HG03097 (cell line): ENCODE measurements around the gene SLC45A3.

Source experiments
- ATAC-seq: cut with Tn5 transposase; IDR thresholded peaks from one replicate; pipeline ENCODE4 v1.9.1; 2021; ENCODE audit not compliant: unreplicated experiment, low FRiP score

SLC45A3 gene

DNA sequence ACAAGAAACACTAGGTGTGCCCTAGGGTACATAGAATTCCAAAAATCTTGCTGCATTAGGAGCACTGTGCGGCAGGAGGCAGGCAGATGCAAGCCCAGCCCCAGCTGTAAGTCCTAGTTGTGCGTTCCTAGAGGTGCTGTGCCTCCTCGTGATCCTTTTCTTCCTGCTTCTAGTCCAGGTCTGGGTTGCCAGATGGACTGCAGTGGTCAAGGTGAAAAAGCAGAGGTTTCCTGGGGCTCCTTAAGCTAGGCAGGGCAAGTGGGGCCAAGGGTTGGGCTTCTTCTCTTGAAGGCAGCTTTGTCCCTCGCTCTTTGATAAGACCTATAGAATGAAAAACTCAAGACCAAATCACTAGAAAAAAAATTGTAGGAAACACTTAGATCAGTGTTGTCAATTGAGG, 21.6 kb upstream of the SLC45A3 start:
- no peak for ATAC-seq

- no peak for ATAC-seq
Observed at GRCh38 chr1:205701420-205701819, 21.1 kb upstream of the SLC45A3 start.

DNA sequence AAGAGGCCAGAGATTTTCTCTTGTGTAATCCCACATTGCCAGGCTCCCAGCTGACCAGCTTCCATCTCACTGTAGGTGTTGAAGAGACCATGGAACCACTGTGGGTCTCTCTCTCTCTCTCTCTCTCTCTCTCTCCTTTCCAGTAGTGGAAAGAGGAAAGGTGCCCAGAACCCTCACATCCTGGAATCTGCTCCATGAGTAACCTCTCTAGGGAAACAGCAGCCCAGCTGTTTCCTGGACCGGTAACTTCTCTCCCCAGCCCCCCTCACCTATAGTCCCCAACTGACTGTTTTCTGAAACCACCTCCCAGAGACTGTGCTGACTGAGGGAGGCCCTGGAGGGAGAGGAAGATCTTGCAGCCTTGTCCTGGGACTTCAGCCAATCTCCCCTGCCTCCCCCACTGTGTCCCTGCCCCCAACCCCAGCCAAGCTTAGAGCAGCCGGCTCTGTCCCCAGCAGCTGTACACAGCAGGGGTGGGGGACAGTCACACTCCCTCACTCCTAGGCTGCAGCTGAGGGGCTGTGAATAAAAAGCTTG, 20.6 kb upstream of the SLC45A3 start:
- ATAC-seq, result no peak

DNA sequence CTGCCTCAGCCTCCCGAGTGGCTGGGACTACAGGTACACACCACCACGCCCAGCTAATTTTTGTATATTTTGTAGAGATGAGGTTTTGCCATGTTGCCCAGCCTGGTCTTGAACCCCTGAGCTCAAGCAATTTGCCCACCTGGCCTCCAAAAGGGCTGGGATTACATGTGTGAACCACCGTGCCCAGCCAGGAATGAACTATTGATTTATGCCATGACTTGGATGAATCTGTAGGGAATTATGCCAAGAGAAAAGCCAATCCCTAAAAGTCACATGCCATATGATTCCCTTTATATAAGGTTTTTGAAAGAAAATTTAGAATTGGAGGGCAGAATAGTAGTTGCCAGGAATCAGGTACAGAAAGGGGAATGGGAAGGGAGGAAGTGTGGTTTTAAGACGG, 19.1 kb upstream of the SLC45A3 start:
- ATAC-seq, result no peak

DNA sequence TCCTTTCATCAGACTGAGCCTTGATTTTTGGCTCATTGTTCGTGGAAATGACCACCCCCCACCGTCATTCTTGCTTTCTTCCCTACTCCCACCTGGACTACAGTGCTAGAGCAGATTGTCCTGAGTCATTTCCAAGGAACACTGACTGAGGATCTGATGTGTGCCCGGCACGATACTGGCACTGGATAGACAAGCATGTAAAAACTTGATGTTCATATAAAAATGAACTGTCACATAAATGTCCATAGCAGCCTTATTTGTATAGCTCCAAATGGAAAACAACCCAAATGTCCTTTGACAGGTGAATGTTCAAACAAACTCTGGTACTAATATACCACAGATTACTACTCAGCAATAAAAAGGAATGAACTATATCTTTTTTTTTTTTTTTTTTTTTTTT, 18.6 kb upstream of the SLC45A3 start:
- no peak for ATAC-seq

GRCh38 chr1:205693421-205693991, 13.2 kb upstream of the SLC45A3 start:
- no peak for ATAC-seq

- ATAC-seq, result no peak
Observed at GRCh38 chr1:205692423-205692822, 12.1 kb upstream of the SLC45A3 start.

- ATAC-seq, result no peak
Observed at GRCh38 chr1:205690122-205690756, 9.9 kb upstream of the SLC45A3 start.

GRCh38 chr1:205689479-205689878, 9.2 kb upstream of the SLC45A3 start:
- no peak for ATAC-seq

DNA sequence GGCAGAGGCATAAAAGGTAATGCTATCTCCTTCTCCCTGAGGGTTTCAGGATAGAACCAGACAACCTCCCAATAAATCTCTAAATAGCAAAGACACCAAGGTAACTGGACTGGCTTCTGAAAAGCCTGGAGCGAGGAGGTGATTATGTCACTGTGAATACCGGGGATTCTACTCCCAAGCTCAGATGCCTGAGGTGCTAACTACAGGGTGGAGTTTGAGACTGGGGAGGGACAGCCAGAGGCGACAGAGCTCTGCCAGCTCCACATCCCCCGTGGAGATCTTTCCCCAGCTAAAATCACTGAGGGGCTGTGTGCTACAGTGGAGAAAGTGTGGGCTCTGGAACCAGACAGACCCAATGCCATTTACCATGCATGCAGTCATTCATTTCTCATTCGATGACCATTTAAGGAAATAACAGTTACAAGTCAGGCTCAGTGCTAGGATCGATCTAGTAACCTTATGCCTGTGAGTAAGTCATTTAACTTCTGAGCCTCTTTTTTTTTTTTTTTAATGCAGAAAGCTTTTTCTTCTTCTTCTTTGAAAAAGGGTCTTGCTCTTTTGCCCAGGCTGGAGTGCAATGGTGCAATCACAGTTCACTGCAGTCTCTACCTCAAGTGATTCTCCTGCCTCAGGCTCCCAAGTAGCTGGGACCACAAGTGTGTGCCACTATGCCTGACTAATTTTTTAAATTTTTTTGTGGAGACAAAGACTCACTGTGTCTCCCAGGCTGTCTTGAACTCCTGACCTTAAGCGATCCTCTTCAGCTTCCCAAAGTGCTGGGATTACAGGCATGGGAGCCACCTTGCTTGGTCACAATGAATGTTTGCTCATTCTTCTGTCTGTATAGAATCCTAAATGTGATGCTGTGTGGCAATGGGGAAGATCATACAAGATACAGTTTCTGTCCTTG, 8.1 kb upstream of the SLC45A3 start:
- no peak for ATAC-seq

- ATAC-seq, result no peak
Observed at GRCh38 chr1:205687242-205687641, 6.9 kb upstream of the SLC45A3 start.

- no peak for ATAC-seq
Observed at GRCh38 chr1:205681364-205681763, 1.1 kb upstream of the SLC45A3 start.

DNA sequence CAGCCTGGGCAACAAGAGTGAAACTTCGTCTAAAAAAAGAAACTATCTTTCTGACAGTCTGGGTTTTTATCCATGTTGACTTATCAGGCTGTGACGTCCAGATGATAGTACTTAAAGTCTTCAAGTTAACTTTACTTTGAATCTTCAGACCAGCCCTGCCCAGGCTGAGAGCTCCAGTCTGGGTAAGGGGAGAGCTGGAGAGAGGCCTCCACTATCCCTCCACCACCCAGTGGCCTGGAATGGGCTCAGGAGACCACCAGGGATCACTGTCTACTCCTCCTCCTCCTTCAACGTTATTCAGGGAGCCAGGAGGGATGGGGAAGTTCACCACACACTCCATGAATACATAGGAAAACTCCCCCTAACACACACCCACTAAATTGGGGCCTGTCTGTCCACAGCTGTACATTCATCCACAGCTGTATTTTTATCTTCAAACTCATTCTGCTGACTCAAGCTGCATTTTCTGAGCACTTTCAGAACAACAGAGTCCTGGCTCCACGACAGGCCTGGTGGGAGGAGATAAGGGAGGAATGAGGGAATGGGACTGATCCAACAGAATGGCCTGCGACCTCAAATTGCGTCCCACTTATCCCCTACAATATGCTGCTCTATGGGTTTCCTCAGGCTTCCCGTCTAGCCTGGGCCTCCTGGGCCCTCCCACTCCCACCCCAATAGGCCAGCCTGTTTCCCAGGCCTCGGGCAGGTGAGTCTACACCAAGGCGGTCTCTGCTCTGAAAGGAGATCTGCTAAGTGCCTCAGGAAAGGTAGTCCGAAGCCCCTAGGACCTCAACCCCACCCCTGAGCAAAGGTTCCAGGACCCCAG, 1.8 kb downstream of the SLC45A3 start:
- no peak for ATAC-seq

DNA sequence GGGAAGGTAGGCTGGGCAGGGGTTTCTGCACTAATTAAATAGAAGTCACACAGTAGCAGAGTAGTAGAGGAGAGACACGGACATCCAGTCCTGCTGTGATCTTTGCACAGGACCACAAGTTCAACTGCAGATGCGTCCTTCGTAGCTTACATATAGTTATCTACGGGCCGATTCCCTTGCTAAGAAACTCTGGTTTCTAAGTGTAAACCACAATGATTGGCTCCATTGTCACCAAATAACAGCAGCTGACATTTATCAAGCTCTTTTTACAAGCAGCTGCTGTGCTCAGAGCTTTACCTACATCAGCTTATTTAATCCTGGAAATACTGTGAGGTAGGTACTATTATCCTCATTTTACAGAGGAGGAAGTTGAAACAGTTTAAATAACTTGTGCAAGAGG, 3.1 kb downstream of the SLC45A3 start:
- ATAC-seq, result no peak

GRCh38 chr1:205676597-205676996, 3.7 kb downstream of the SLC45A3 start:
- no peak for ATAC-seq

DNA sequence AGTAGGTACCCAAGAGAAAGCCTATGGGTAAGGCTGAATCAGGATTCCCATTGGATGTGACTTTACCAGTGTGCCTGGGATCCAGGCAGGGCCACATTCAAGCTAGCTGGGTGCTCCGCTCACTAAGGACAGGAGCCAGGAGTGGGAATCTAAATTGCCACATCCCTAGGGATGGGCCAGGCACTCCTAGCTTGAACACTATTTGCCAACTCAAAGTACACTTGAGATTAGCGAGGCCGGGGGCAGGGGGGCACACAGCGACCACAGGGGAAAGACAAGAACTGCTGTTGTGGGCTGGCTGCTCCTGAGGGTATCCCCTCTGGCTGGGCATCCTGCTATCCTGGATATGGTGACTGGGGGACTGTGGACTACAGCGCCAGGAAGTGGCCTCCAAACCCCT, 4.3 kb downstream of the SLC45A3 start:
- no peak for ATAC-seq

DNA sequence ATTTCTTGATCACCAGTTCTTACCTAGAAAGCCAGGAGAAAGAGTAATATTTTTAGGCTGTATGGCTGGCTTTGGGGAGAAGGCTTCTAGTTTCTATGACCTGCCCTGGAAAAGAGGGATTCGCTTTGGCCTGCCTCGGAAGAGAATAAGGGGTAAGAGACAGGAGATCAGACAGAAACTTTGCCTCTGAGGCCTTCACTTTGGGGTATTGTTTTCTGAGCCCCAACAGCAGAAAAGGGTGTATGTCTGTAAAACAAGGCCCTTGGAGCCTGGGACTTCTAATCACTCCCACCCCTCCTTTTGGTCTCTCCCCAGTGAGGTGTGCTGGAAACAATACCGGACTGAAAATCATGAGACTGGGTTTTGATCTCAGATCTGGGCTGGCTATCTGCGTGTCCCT, 5.1 kb downstream of the SLC45A3 start:
- ATAC-seq, result no peak

DNA sequence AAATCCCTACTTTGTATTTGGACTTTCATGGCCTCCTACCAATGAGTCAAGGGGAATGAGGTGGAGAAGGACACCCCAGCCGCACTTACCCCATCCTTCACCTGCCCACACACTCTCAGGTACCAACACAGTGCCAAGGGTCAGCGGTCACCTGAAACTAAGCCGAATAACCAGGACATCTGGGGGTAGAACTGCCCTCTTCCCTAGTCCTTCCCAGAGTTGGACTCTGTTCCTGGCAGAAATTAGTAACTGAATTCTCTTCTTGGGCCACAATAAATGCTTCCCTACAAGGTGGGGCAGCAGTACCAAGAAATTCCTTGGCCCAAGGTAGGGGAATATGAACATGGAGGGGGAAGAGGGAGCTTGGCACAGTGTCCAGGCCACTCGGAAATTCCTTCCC, 7.3 kb downstream of the SLC45A3 start:
- no peak for ATAC-seq

DNA sequence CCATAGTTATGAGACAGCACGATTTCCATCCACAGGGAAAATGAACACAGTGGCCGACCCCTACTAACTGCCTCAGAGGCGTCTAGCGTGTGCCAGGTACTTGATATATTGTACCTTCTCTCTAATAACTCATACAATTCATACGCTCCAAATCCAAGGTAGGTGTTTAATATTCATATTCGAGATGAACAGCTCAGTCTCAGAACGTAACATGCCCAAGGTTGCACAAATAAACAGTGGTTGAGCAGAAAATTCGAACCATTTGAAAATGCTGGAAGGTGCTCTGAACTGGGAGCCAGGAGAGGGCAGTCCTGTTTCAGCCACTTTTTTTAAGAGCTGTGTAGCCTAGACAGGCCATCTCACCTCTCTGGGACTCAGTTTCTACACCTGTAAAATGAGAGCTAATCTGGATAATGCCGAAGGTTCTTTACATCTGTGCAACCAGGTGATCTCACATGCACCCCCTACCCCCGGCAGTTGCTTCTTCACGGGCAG, 7.9 kb downstream of the SLC45A3 start:
- ATAC-seq, result no peak

DNA sequence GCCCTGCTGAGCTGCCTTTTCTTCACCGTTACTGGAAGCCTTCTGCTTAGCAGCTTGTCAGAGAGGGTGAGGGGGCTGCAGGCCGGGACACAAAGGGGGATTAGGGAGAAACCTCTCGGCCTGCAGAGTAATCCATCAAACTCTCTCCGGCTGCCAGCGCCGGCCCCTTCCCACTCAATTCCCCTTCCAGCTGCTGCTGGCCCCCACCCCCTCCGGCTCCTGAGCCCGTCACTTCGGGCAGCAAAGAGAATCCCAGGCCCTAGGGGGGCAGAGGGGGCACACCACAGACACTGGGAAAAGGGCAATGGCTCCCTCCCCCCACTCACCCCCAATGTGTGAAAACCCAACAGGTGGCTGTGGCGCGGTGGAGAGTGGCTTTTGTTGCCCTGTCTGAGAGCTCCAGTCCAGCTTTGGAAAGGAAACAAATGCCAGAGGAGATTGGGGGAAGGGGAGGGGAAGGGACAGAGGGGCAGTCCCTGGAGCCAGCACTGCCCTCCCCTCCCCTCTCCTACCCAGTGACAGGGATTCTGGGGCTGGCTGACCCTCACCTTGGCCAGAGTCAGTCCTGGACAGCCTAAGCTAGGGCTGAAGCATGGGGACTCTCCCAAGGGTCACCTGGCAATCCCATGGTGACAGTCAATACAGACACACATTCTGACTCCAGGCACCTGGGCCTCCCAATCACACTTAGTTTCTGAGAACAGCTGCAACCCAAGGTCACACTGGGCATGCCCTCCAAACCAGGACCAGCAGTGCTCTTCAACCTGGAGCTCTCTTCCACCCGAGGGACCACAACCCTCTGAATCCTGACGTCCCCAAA, 9.5 kb downstream of the SLC45A3 start:
- ATAC-seq, result no peak
